Loucy (cell line): ENCODE results near the gene PHF20.

Experiments
- CTCF ChIP-seq: fragments of 200-600 bp; sonication (generic); conservative IDR thresholded peaks from 2 replicates; pipeline ENCODE4 v1.5.1; 2014; ENCODE audit warnings: mild to moderate bottlenecking, antibody characterized with exemption, low read length
- EZH2phosphoT487 ChIP-seq: fragments of 200-600 bp; IDR thresholded peaks from 2 replicates; pipeline ENCODE4 v1.6.1; 2018; ENCODE audit warnings: antibody characterized with exemption, mild to moderate bottlenecking, moderate library complexity, borderline replicate concordance

- TF ChIP-seq CTCF (no peak), EZH2phosphoT487 (no peak)
Measured at GRCh38 chr20:35823937-35824336, 52.1 kb downstream of the PHF20 start.
